Vagina (tissue), 2 donors: Measurements from ENCODE around the gene MERTK.

ENCODE experiments used
- CTCF ChIP-seq, 3 experiments: fragments of 450-650 bp in 2 of 3; fragments of 200-600 bp in 1 of 3; sonication (generic) in 1 of 3; IDR thresholded peaks; one replicate each; pipeline ENCODE4 v1.5.1; 2017 to 2019; ENCODE audit warnings: antibody characterized with exemption in 3 of 3, mild to moderate bottlenecking in 2 of 3, moderate library complexity in 2 of 3
- POLR2A ChIP-seq, 2 donors: fragments of 450-650 bp; IDR thresholded peaks; one replicate each; pipeline ENCODE4 v1.6.1; 2017; ENCODE audit warnings: antibody characterized with exemption in 2 of 2, mild to moderate bottlenecking in 2 of 2, moderate library complexity in 2 of 2

GRCh38 chr2:112010751-112011150 is 112.3 kb downstream of the MERTK start:
- TF ChIP-seq CTCF (IDR thresholded peaks at IDR 0.05) (no peak), POLR2A (IDR thresholded peaks at IDR 0.05) (no peak)
